WERI-Rb-1 (cell line): ENCODE results near the gene BRAP.
A peak's percentile ranks its signal among the peaks of the same experiment; 100 is the strongest.
"Not testable (repeated sequence)": the region's sequence is repeated elsewhere in the genome, so short reads cannot be mapped to it uniquely, and the experiment has no call there.

Experiments used
- DNase-seq: peaks from one replicate; pipeline ENCODE4 v3.0.0-alpha.2; 2020
- H3K27ac ChIP-seq: fragments of 250-450 bp; sonication (Bioruptor Pico); 2 replicates; pipeline ENCODE4 v1.5.1; 2020; ENCODE audit warnings: mild to moderate bottlenecking, moderate library complexity
- H3K27me3 ChIP-seq: fragments of 250-450 bp; sonication (Bioruptor Pico); 2 replicates; pipeline ENCODE4 v1.5.1; 2021; ENCODE audit warnings: mild to moderate bottlenecking, low read depth, moderate library complexity; ENCODE audit not compliant: insufficient read depth, severe bottlenecking
- H3K36me3 ChIP-seq: fragments of 250-450 bp; sonication (Bioruptor Pico); 2 replicates; pipeline ENCODE4 v1.5.1; 2020; ENCODE audit warnings: mild to moderate bottlenecking, moderate library complexity
- H3K4me3 ChIP-seq: 2 replicates; pipeline ENCODE4 v1.5.1; 2011; ENCODE audit warnings: low read depth, mild to moderate bottlenecking, control low read depth, low read length
- H3K9me3 ChIP-seq: fragments of 250-450 bp; sonication (Bioruptor Pico); 2 replicates; pipeline ENCODE4 v1.5.1; 2021; ENCODE audit warnings: mild to moderate bottlenecking, moderate library complexity; ENCODE audit not compliant: severe bottlenecking
- TF ChIP-seq, protein P1 (sequence below): IDR thresholded peaks from 2 replicates; pipeline ENCODE4 v1.5.1; 2011; ENCODE audit warnings: low read depth, mild to moderate bottlenecking, control low read depth, inconsistent platforms, low read length

The BRAP gene

DNA sequence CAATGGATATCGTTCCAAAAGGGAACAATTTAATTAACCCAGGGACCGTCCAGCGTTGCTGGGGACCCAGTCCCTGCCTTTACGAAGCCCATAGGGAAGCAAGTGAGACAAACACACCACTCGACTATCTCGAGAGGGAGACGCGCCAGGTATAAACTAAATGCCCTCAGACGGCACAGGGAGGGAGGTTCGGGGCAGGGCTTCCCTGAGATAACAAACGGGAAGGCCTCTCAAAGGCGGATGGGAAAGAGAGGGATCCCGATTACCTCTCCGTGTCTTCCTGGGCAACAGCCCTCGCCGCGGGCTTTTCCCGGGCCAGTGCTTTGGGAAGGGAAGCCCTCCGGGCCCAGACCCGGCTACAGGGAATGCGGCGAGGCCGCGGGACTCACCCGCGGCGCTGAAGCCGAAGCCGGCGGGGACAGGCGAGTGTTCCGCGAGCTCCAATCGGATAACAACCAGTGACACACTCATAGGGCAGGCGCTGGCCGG is 390 bp downstream of the BRAP start:
- H3K9me3 ChIP-seq = no peaks in the 10 kb centered on the region
- peak overlapping the region; percentile 81 for H3K27ac ChIP-seq
- peaks cover 18% of the 10 kb centered on the region for H3K36me3 ChIP-seq
- H3K27me3 ChIP-seq = no peaks in the 10 kb centered on the region
- TF ChIP-seq, protein P1, sequence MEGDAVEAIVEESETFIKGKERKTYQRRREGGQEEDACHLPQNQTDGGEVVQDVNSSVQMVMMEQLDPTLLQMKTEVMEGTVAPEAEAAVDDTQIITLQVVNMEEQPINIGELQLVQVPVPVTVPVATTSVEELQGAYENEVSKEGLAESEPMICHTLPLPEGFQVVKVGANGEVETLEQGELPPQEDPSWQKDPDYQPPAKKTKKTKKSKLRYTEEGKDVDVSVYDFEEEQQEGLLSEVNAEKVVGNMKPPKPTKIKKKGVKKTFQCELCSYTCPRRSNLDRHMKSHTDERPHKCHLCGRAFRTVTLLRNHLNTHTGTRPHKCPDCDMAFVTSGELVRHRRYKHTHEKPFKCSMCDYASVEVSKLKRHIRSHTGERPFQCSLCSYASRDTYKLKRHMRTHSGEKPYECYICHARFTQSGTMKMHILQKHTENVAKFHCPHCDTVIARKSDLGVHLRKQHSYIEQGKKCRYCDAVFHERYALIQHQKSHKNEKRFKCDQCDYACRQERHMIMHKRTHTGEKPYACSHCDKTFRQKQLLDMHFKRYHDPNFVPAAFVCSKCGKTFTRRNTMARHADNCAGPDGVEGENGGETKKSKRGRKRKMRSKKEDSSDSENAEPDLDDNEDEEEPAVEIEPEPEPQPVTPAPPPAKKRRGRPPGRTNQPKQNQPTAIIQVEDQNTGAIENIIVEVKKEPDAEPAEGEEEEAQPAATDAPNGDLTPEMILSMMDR = no peak
- peak; percentile 10 for DNase-seq
- peak overlapping the region; percentile 99 for H3K4me3 ChIP-seq

DNA sequence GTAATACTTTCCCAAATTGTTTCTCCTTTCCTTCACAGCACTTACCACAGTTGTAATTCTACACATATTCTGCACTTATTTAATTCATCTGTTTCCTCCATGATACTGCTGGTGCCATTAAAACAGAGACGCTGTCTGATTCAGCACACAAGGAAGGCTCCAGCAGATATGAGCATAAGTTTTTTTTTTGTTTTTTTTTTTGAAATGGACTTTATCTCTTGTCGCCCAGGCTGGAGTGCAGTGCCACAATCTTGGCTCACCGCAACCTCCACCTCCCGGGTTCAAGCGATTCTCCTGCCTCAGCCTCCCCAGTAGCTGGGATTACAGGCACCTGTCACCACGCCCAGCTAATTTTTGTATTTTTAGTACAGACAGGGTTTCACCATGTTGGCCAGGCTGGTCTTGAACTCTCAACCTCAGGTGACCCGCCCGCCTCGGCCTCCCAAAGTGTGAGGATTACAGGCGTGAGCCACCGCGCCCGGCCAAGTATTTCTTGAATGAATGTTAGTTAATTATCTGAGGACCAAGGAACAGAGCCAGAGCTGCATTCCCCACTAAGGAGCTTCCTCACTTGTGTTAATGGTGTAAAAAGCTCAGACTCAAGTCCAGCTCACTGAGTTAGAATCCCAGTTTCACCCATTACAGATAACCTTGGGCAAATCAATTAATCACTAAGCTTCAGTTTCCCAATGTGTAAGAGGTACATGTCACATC is 1.1 kb downstream of the BRAP start:
- not testable (repeated sequence) for H3K27me3 ChIP-seq, H3K9me3 ChIP-seq, DNase-seq
- H3K36me3 ChIP-seq = peaks cover 23% of the 10 kb centered on the region
- H3K4me3 ChIP-seq = peak overlapping the region; percentile 99
- H3K27ac ChIP-seq = peak overlapping the region; percentile 81; the same call in 1 of the 2 replicates

DNA sequence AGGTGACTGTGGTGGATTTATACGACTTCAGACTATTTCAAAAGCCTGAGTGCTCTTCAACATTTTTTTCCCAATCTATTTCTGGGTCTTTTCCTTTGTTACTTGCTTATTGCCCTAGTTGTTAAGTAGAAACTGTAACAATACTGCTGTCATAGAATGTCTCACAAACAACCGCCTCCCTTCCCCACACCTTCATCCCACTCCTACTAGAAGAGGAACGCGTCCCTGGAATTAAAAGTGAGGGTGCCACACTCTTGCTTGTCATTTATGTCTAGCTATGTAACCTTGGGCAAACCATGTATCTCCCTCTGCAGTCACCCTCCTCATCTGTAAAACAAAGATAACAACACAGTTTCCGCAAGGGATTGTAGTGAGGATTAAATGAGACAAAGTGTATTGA is 8.6 kb downstream of the BRAP start:
- no peaks in the 10 kb centered on the region for H3K27me3 ChIP-seq
- DNase-seq = no peak
- H3K36me3 ChIP-seq = peaks cover 69% of the 10 kb centered on the region
- no peak overlapping the region for H3K4me3 ChIP-seq
- no peak overlapping the region for H3K27ac ChIP-seq
- TF ChIP-seq, protein P1 = no peak
- no peaks in the 10 kb centered on the region for H3K9me3 ChIP-seq

DNA sequence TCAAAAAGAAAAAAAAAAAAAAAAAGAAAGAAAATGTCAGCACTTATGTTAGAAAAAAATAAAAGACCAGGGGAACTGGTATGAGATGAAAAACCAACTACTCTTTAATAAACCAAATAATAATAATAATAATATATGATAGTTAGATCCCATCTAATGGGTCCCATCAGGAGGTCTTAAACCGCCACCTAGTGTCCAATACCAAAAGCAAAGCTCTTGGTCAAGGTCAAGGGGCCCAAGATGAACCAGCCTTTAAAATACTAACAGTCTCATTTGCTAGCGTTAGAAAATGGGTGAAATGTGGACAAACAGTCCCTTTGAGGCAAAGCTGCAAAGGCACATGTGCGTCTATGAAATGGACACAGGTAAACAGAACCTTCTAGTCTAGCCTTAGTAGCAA is 12.3 kb downstream of the BRAP start:
- TF ChIP-seq, protein P1 = peak; percentile 35
- no peak for DNase-seq
- H3K36me3 ChIP-seq = peaks cover 62% of the 10 kb centered on the region

DNA sequence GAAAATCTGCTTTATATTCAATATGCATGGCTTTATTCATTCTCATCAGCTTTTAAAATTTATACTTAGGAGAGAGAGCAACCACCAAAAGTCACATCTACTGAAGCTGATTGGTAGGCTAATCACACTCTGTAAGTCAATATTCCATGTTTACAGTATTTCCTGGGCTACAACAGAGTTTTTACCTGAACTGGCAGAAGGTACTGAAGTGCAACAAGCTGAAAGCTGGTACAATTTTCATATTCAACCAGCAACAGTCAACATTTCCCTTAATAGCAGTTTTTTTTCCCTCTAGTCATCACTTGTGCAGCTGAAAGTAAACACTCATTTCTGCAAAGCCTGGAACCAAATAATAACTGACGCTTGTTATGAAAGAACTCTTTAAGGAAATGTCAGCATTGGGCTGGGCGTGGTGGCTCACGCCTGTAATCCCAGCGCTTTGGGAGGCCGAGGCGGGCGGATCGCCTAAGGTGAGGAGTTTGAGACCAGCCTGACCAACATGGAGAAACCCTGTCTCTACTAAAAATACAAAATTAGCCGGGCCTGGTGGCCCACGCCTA is 12.9 kb downstream of the BRAP start:
- Histone ChIP-seq H3K4me3 (no peak overlapping the region), H3K27ac (no peak overlapping the region), H3K9me3 (no peaks in the 10 kb centered on the region), H3K27me3 (no peaks in the 10 kb centered on the region), H3K36me3 (peaks cover 57% of the 10 kb centered on the region)
- no peak for DNase-seq
- TF ChIP-seq, protein P1 = no peak

More for the DNA sequence above, 12.3 kb downstream of the BRAP start:
- Histone ChIP-seq H3K27me3 (no peaks in the 10 kb centered on the region), H3K4me3 (no peak overlapping the region), H3K9me3 (no peaks in the 10 kb centered on the region), H3K27ac (no peak overlapping the region)

DNA sequence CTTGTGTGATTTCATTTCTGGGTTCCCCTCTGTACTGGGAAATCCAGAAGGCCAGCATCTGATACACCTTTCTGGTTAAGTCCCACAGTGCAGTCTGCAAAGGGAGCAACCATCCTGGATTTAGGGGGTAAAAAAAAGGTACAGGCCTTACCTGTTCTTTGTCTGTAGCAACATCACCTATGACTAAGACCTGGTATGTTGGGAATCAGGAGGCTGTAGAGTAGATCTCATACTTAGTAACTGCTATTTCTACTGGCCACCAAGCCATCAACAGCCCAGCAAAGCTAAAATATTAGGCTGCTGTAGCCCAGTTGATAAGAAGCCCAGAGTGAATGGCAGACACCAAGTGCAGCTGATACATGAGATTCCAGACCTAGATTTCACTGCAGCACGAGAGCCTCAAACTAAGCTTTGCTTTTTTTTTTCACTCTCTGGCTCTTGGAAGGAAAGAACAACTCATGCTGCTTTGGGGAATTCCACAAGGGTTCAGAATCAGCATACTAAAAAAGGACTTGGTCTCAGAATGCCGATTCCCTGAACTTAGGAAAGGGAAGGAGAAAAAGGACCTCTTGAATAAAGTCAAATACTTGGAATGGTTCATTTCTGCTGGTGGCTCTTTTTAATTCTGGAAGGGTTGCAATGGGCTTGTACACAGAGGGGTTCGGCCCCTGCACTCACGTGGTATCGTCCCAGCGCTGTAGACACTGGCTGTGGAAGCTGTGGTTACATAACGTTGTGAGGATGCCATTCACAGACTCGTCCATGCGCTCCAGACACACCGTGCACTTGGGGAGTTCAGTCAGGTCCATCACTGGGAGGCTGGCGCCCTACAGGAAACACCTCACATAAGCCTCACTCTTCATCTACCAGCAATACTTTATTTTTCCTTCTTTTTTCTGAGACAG is 20.5 kb downstream of the BRAP start:
- Histone ChIP-seq H3K4me3 (no peak overlapping the region), H3K36me3 (peaks cover 28% of the 10 kb centered on the region), H3K27ac (no peak overlapping the region), H3K9me3 (no peaks in the 10 kb centered on the region), H3K27me3 (no peaks in the 10 kb centered on the region)
- DNase-seq = no peak
- TF ChIP-seq, protein P1 = no peak
